Ovary (tissue), 3 donors: ENCODE measurements around the gene NDFIP1.

Experiments used
- POLR2A ChIP-seq: fragments of 450-650 bp; IDR thresholded peaks from one replicate; pipeline ENCODE4 v1.6.1; 2017; ENCODE audit warnings: antibody characterized with exemption, mild to moderate bottlenecking, moderate library complexity
- TF ChIP-seq, protein P1 (sequence below), 3 donors: fragments of 450-650 bp in 2 of 3; fragments of 200-600 bp in 1 of 3; IDR thresholded peaks; one replicate each; pipeline versions ENCODE4 v1.5.1 to v1.8.0; 2016 to 2022; ENCODE audit warnings: antibody characterized with exemption in 3 of 3, mild to moderate bottlenecking in 1 of 3
- donor health status: DM: no; HTN: no; CAD: no.

DNA sequence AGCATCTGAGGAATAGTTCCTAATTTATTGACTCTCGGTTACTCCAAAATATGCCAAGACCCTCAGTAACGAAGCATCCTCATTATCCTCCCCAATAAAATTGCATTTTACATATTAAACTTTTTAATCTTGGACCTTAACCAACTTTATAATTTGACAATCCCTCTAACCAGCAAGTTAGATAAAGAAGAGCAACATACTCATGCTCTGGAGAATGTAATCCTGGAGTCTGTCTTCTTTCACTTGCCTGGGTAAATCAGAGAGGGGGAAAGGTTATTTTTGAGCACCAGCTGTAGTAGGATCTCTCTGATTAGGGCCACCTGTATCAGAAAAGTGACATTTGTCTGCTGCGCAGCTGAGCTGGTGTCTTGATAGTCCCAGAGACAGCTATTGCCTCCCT lies 59.8 kb downstream of the NDFIP1 start:
- TF ChIP-seq, protein P1, sequence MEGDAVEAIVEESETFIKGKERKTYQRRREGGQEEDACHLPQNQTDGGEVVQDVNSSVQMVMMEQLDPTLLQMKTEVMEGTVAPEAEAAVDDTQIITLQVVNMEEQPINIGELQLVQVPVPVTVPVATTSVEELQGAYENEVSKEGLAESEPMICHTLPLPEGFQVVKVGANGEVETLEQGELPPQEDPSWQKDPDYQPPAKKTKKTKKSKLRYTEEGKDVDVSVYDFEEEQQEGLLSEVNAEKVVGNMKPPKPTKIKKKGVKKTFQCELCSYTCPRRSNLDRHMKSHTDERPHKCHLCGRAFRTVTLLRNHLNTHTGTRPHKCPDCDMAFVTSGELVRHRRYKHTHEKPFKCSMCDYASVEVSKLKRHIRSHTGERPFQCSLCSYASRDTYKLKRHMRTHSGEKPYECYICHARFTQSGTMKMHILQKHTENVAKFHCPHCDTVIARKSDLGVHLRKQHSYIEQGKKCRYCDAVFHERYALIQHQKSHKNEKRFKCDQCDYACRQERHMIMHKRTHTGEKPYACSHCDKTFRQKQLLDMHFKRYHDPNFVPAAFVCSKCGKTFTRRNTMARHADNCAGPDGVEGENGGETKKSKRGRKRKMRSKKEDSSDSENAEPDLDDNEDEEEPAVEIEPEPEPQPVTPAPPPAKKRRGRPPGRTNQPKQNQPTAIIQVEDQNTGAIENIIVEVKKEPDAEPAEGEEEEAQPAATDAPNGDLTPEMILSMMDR (IDR thresholded peaks at IDR 0.05), result no peak
- no peak for TF ChIP-seq POLR2A
